Breast epithelium (tissue), 4 donors: ENCODE results near the gene VEGFA. TPM values are rescaled to one million over a fixed set of nuclear protein-coding genes. Genes with fewer than 3 reads are reported as not detected.

Source experiments
- DNase-seq, 2 donors: peaks; one replicate each; pipeline ENCODE4 v3.0.0-alpha.2; 2019; ENCODE audit warnings: low spot score in 2 of 2
- H3K27ac ChIP-seq, 2 donors: fragments of 200-600 bp; sonication (generic) in 1 of 2; one replicate each; pipeline ENCODE4 v1.5.1; 2016 to 2019; ENCODE audit warnings: mild to moderate bottlenecking in 1 of 2
- H3K27me3 ChIP-seq, 2 donors: fragments of 200-600 bp; sonication (generic) in 1 of 2; one replicate each; pipeline versions ENCODE4 v1.5.1 to v1.6.0; 2017 to 2019; ENCODE audit warnings: control low read depth in 1 of 2, mild to moderate bottlenecking in 1 of 2
- H3K36me3 ChIP-seq: fragments of 200-600 bp; one replicate; pipeline ENCODE4 v1.5.1; 2019
- H3K4me1 ChIP-seq, 2 donors: fragments of 200-600 bp; sonication (generic); one replicate each; pipeline ENCODE4 v1.5.1; 2016 to 2019; ENCODE audit warnings: control low read depth in 1 of 2
- H3K4me3 ChIP-seq, 3 donors: fragments of 200-600 bp; sonication (generic); 1 replicate in 2 of 3; 2 replicates in 1 of 3; pipeline ENCODE4 v1.5.1; 2016 to 2019; ENCODE audit warnings: mild to moderate bottlenecking in 3 of 3, moderate library complexity in 2 of 3
- H3K9me3 ChIP-seq, 2 donors: fragments of 200-600 bp; sonication (generic) in 1 of 2; one replicate each; pipeline ENCODE4 v1.5.1; 2016 to 2019; ENCODE audit warnings: control low read depth in 1 of 2
- CTCF ChIP-seq, 3 donors: fragments of 450-650 bp; IDR thresholded peaks; one replicate each; pipeline ENCODE4 v1.5.1; 2016 to 2017; ENCODE audit warnings: antibody characterized with exemption in 3 of 3, mild to moderate bottlenecking in 3 of 3, moderate library complexity in 3 of 3
- POLR2A ChIP-seq: fragments of 450-650 bp; IDR thresholded peaks from one replicate; pipeline ENCODE4 v1.6.1; 2016; ENCODE audit warnings: antibody characterized with exemption, mild to moderate bottlenecking, moderate library complexity
- POLR2AphosphoS5 ChIP-seq, 3 donors: sonication (generic); formaldehyde crosslinking; IDR thresholded peaks; one replicate each; pipeline ENCODE4 v1.6.1; 2017; ENCODE audit warnings: antibody characterized with exemption in 3 of 3
- intact Hi-C: fragments of 100-400 bp; cut with DNase I; formaldehyde crosslinking; loops from one replicate; pipeline ENCODE4 v1.15.1; 2023; ENCODE audit warnings: low total_unique reads
- total RNA-seq, 3 donors: library from RNA; depleted of rRNA; stranded (reverse); fragments of >200 nt; gene quantifications; one replicate each; pipeline ENCODE4 v1.1.0, GENCODE V29; 2016

The VEGFA gene
- total RNA-seq, 3 donors from 2014 or later: 123 to 230 (median 132) TPM

- H3K4me1 ChIP-seq: peaks cover 11 to 17% of the 10 kb centered on the region in 2 donors
- H3K9me3 ChIP-seq: no peaks in the 10 kb centered on the region
- no peak for DNase-seq
- no peaks in the 10 kb centered on the region for H3K27me3 ChIP-seq
- H3K4me3 ChIP-seq: no peak overlapping the region
- no peak for TF ChIP-seq POLR2AphosphoS5 (IDR thresholded peaks at IDR 0.05)
- TF ChIP-seq CTCF (IDR thresholded peaks at IDR 0.05): no peak
- no peak for TF ChIP-seq POLR2A
- intact Hi-C loops: no loop called here
- peak overlapping the region; percentile 68 to 87 for H3K27ac ChIP-seq
- H3K36me3 ChIP-seq: no peaks in the 10 kb centered on the region
Measured at GRCh38 chr6:43724354-43724753, 45.7 kb upstream of the VEGFA start.

- H3K4me3 ChIP-seq: peak overlapping the region in 1 of 3 donors; percentile 40
- peaks cover 0 to 4% of the 10 kb centered on the region in 2 donors for H3K9me3 ChIP-seq
- intact Hi-C loops: no loop called here
- H3K36me3 ChIP-seq: no peaks in the 10 kb centered on the region
- H3K4me1 ChIP-seq: peaks cover 11 to 17% of the 10 kb centered on the region in 2 donors
- DNase-seq: peak; percentile 81 to 92
- TF ChIP-seq POLR2AphosphoS5 (IDR thresholded peaks at IDR 0.05) (peak; percentile 70 to 99 (median 85)), CTCF (IDR thresholded peaks at IDR 0.05) (no peak)
- H3K27me3 ChIP-seq: no peaks in the 10 kb centered on the region
- peak overlapping the region; percentile 68 to 87 for H3K27ac ChIP-seq
Measured at GRCh38 chr6:43724914-43725642, 44.9 kb upstream of the VEGFA start.

- DNase-seq: no peak
- Histone ChIP-seq H3K9me3 (peaks cover 6 to 8% of the 10 kb centered on the region in 2 donors), H3K27me3 (no peaks in the 10 kb centered on the region), H3K36me3 (no peaks in the 10 kb centered on the region), H3K27ac (peak overlapping the region; percentile 68 to 87), H3K4me3 (peak overlapping the region in 1 of 3 donors; percentile 40), H3K4me1 (peaks cover 11 to 17% of the 10 kb centered on the region in 2 donors)
- intact Hi-C loops: no loop called here
- no peak for TF ChIP-seq CTCF (IDR thresholded peaks at IDR 0.05)
- TF ChIP-seq POLR2AphosphoS5 (IDR thresholded peaks at IDR 0.05): no peak
- TF ChIP-seq POLR2A: no peak
Measured at GRCh38 chr6:43725643-43726580, 44.1 kb upstream of the VEGFA start.

GRCh38 chr6:43727634-43728033 lies 42.4 kb upstream of the VEGFA start:
- Histone ChIP-seq H3K9me3 (peaks cover 8 to 13% of the 10 kb centered on the region in 2 donors), H3K36me3 (no peaks in the 10 kb centered on the region), H3K4me1 (peaks cover 11 to 17% of the 10 kb centered on the region in 2 donors), H3K27ac (no peak overlapping the region), H3K4me3 (no peak overlapping the region), H3K27me3 (no peaks in the 10 kb centered on the region)
- DNase-seq: no peak
- intact Hi-C loops: no loop called here
- TF ChIP-seq POLR2AphosphoS5 (IDR thresholded peaks at IDR 0.05) (no peak), POLR2A (no peak), CTCF (IDR thresholded peaks at IDR 0.05) (no peak)
